ENCODE data around the gene MAP3K7CL.

GRCh38 chr21:29125191-29125590 is 5.3 kb upstream of the MAP3K7CL start:
- no peak for TF ChIP-seq USF1 (IDR thresholded peaks at IDR 0.05)
- TF ChIP-seq REST (IDR thresholded peaks at IDR 0.05; ENCODE audit: low read depth) = no peak
- TF ChIP-seq RAD21 (IDR thresholded peaks at IDR 0.05; ENCODE audit: low read depth) = no peak
- TF ChIP-seq YY1 (IDR thresholded peaks at IDR 0.05; ENCODE audit: low read depth) = no peak
- TF ChIP-seq CREB1 (IDR thresholded peaks at IDR 0.05; ENCODE audit: low read depth) = no peak
- no peak for TF ChIP-seq EP300 (IDR thresholded peaks at IDR 0.05; ENCODE audit: borderline replicate concordance)
- TF ChIP-seq ZBTB7A (IDR thresholded peaks at IDR 0.05; ENCODE audit: low read depth) = no peak
- no peak for TF ChIP-seq MAX (IDR thresholded peaks at IDR 0.05)
- TF ChIP-seq EGR1 (IDR thresholded peaks at IDR 0.05) = no peak
- TF ChIP-seq TCF12 (IDR thresholded peaks at IDR 0.05; ENCODE audit: low read depth) = no peak
- TF ChIP-seq TAF1 (IDR thresholded peaks at IDR 0.05; ENCODE audit: low read depth) = no peak
- TF ChIP-seq CEBPB (IDR thresholded peaks at IDR 0.05) = no peak
- TF ChIP-seq NFIC (IDR thresholded peaks at IDR 0.05) = no peak
- TF ChIP-seq FOXM1 (IDR thresholded peaks at IDR 0.05; ENCODE audit: borderline replicate concordance, low read depth) = no peak

All from Ishikawa (cell line).